Suprapubic skin (tissue), 4 donors: ENCODE measurements around the gene USP2.

Experiments used
- EP300 ChIP-seq: sonication (generic); formaldehyde crosslinking; IDR thresholded peaks from one replicate; pipeline ENCODE4 v1.6.1; 2017; ENCODE audit warnings: antibody characterized with exemption
- POLR2AphosphoS5 ChIP-seq, 3 donors: sonication (generic); formaldehyde crosslinking; IDR thresholded peaks; one replicate each; pipeline ENCODE4 v1.6.1; 2017; ENCODE audit warnings: antibody characterized with exemption in 3 of 3
- TF ChIP-seq, protein P1 (sequence below), 2 donors: fragments of 200-600 bp in 1 of 2; fragments of 450-650 bp in 1 of 2; sonication (generic) in 1 of 2; IDR thresholded peaks; one replicate each; pipeline ENCODE4 v1.5.1; 2016 to 2019; ENCODE audit warnings: antibody characterized with exemption in 2 of 2, mild to moderate bottlenecking in 1 of 2, moderate library complexity in 1 of 2

DNA sequence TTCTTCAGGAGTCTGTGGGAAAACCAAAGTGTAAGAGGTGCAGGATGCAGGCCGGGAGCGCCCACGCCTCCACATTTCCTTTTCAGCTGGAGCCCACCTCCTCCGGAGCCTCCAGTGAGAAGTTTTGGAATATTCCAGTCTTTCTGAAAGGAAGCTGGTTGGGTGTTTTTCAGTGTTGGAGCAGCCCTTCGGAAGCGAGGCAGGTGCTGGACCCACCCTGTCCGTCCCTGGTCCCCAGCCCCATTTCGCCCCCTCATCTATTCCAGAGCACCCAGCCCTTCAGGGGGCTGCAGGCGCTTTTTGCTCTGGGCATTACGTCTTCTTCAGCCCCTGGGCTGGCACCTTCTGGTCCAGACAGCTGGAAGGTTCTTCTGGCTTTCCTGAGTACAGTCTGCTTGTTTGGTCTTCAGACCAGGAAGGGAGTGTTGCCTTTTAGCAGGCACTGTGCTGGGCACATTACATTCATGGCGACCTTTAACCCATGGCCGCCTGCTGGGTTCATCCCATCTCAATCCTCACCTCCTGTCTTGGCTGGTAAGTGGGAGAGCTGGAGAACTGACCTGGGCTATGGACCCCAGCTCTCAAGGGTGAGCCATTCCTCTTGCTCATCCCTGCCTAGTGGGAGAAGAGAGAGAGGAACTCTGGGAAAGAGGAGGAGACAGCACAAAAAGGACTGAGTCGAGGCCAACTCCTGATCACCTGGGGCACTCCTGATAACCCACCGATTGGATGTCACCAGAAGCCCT lies 42.2 kb upstream of the USP2 start:
- TF ChIP-seq, protein P1, sequence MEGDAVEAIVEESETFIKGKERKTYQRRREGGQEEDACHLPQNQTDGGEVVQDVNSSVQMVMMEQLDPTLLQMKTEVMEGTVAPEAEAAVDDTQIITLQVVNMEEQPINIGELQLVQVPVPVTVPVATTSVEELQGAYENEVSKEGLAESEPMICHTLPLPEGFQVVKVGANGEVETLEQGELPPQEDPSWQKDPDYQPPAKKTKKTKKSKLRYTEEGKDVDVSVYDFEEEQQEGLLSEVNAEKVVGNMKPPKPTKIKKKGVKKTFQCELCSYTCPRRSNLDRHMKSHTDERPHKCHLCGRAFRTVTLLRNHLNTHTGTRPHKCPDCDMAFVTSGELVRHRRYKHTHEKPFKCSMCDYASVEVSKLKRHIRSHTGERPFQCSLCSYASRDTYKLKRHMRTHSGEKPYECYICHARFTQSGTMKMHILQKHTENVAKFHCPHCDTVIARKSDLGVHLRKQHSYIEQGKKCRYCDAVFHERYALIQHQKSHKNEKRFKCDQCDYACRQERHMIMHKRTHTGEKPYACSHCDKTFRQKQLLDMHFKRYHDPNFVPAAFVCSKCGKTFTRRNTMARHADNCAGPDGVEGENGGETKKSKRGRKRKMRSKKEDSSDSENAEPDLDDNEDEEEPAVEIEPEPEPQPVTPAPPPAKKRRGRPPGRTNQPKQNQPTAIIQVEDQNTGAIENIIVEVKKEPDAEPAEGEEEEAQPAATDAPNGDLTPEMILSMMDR (IDR thresholded peaks at IDR 0.05) = no peak
- no peak for TF ChIP-seq EP300
- no peak for TF ChIP-seq POLR2AphosphoS5 (IDR thresholded peaks at IDR 0.05)
